GF-D8 (cell line): ENCODE data around the gene MCC.

Experiments used
- DNase-seq: peaks from one replicate; lab custom pipeline; 2025; lab: John Stamatoyannopoulos, UW

Gene MCC

DNA sequence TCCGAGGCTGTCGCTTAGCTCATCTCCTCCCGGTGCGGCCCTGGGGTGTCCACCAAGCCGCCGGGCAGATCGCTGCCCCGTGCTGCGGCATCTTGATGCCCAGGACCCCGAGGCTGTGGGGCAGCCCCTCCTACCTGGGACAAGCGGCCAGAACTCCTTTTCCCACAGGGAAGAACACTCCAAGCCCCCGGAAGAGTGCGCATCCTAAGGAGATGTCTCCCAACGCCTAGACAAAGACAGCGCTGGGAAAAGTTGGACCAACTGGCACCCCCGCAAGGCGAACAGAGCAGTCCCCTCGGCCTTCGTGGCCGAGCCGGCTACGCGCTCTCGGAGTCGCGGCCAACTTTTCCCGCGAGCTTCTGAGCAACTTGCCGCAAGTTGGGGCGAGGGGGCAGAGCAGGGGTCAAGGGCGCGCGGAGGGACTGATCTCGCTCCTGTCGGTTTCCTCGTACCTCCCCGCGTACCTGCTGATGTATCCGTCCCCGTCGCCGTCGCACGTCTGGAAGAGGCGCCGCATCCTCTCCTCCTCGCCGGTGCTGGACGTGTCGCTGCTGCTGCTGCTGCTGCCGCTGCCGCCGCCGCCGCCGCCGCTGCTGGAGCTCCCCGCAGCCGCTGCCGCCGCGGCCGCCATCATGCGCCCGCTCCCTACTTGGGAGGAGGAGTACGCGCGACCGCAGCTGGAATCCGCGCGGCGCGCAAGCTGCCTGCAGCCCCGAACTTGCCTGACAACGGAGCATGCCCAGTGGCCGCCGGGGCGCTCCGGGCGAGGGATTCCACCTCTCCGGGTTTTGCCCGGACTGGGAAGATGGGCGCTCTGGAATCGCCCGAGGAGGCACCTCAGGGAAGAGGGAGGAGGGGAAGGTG is at the start of gene MCC:
Gene MCC, minus strand, starts transcription at position 673 of the 864 bp plus-strand sequence.
- DNase-seq = no peak

GRCh38 chr5:113531481-113532159 is 43.4 kb upstream of the MCC start:
- no peak for DNase-seq

DNA sequence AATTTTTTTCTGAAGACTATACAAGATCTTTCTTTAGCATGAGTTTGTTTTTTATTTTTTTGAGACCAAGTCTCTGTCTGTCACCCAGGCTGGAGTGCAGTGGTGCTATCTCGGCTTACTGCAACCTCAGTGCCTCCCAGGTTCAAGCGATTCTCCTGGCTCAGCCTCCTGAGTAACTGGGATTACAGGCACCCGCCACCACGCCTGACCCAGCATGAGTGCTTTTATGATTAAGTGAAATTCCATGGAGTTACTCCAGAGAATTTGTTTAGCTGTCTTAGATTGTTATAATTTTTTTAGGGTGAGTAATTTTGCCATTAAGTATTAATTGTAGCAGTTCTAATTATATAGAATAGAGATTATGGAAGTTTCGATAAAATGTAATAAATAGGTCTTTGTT is 39.5 kb upstream of the MCC start:
- no peak for DNase-seq

- no peak for DNase-seq
These were observed 38.2 kb upstream of the MCC start for GRCh38 chr5:113526421-113526820.

GRCh38 chr5:113524927-113525326 is 36.7 kb upstream of the MCC start:
- peak; percentile 27 for DNase-seq

DNA sequence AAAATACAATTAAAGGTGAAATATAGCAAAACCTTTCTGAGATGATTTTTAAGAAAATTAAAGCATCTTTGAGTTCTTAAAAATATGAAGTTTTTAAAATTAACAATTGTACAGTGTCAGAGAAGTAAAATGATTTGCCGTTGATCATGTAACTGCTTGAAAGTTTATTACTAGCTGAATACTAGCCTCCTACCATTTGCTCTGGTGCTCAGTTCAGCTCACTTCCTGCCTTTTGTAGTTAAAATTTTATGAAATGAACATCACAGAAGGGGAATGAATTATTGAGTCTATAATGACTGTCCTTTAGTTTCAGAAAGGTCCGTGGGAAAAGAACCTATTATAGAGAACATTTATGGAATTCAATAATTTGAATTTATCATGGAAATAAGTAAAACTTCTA is 34.9 kb upstream of the MCC start:
- no peak for DNase-seq

GRCh38 chr5:113520899-113521298 is 32.6 kb upstream of the MCC start:
- no peak for DNase-seq

DNA sequence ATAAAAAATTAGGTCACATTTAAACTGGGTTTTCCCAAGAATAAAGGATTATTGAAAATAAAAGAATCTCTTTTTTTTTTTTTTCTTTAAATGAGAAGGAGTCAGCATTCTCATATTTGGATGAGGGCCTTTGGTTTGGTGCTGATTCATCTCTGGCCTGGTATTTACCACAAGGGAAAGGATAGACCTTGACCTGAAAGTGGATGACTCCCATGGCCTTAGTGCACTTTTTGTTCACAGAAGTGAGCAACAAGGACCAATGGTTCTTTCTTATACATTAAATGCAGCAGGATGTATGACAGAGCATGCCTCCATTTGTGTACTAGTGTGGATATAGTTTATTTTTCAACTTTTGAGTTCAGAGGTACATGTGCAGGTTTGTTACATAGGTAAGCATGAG is 32.2 kb upstream of the MCC start:
- DNase-seq = no peak

DNA sequence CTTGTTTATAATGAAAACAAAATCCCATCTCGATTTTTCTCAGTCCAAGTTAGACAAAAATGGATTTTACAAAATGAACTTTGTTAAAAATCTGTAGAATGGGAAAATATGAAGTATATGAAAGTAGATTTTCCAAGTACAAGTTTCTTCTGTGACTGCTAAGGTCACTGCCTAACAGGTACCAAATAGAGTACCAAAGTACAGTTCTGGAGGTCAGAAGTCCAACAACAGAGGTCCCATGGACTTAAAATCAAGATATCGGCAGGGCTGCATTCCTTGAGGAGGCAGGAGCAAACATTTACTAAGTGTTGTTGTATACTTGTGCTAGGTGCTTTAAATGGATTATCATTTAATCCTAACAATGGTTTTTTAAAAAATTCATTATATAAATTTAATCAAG is 31.2 kb upstream of the MCC start:
- no peak for DNase-seq

GRCh38 chr5:113518884-113519283 is 30.6 kb upstream of the MCC start:
- no peak for DNase-seq

- no peak for DNase-seq
These were observed 26.0 kb upstream of the MCC start for GRCh38 chr5:113514289-113514635.

DNA sequence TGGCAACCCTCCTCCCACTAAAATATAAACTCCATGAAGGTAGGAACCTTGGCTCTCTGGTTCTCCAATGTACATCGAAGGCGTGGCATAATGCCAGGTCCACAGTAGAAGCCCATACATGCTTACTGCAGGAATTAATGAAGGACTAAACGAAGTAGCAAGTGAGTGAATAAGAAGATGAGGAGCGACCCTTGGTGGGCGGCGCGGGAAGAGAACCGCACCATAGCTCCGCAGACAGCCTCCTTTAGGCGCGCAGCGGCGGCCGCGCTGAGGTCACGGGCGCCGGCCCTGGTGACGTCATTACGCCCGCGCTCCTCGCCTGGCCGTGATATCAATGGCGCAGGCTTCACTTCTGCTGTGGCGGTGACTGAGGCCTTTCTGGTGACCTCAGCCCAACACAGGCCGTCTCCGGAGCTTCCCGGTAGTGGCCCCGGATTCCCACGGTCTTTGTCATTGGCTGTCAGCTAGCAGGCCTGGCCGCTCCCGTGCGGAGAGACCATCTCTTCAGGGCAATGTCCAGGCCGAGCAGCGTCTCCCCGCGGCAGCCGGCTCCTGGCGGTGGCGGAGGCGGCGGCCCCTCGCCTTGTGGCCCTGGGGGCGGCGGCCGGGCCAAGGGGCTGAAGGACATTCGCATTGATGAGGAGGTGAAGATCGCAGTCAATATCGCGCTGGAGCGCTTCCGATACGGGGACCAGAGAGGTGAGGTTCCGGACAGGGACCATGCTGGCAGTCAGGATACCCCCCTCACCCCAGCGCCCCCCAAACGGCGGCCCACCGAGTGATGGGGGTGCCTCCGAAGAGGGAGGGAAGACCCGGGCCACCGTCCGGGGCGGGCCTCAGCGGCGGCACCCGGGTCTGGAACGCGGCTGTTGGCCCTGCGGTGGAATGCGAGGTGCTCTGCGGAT is 25.4 kb upstream of the MCC start, which contains the start of gene YTHDC2:
Gene YTHDC2, plus strand, starts transcription at position 311 of the 905 bp plus-strand sequence. Its CDS starts 202 bp downstream, at position 513.
- peak; percentile 50 for DNase-seq

- DNase-seq = no peak
These were observed 24.1 kb upstream of the MCC start for GRCh38 chr5:113512341-113512740.

- no peak for DNase-seq
These were observed 22.7 kb upstream of the MCC start for GRCh38 chr5:113510836-113511451.

DNA sequence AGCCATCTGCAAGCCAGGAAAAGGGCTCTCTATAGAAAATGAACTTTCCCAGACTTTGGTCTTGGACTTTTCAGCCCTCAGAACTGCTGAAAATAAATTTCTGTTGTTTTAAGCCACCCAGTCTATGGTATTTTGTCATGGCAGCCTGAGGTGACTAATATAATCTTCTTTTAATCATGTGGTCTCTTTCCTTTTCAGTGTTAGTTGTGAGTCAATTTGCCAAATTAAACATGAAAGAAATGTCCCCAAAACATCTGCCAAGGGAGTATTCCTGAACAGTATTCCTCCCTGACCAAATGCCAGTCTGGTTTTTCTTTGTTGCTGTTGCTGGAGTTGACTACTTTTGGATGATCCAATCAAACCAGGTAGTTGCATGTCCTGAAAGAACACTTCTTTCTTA is 20.5 kb upstream of the MCC start:
- no peak for DNase-seq

DNA sequence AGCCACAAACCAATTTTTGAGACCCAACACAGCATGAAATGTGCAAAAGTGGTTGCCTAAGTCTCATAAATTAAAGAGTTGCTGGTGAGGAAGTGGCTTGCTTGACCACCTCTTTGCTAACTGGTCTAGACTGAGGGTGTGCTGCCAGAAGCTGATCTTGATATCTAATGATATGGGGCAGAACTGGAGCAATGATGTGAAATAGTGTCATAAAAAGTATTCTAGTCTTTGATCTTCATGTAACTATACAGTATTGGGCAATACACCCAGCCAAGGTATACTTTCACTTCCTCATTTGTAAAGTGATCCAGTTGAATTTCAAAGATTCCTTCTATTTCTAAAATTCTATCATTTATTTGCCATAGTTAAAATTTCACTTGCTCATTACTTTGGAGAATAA is 19.3 kb upstream of the MCC start:
- peak; percentile 28 for DNase-seq

GRCh38 chr5:113505181-113505580 is 16.9 kb upstream of the MCC start:
- DNase-seq = no peak

DNA sequence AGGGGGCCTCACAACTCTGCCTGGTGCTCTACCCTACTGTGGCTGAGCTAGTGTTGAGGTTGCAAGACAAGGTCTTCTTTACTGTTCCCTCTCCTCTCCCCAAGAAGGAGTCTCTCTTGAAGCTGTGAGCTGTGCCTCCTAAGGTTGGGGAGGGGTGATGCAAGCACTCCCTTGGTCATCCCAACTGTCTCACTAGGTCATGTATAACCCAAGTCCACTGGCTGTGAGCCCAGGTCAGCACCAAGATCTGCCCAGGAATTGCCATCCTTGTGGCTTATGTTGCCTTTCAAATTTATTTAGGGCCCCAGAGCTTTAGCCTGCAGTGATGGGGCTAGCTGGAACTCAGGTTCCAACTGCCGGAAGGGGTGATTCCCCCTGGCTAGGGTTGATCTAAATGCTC is 14.9 kb upstream of the MCC start:
- DNase-seq = no peak

DNA sequence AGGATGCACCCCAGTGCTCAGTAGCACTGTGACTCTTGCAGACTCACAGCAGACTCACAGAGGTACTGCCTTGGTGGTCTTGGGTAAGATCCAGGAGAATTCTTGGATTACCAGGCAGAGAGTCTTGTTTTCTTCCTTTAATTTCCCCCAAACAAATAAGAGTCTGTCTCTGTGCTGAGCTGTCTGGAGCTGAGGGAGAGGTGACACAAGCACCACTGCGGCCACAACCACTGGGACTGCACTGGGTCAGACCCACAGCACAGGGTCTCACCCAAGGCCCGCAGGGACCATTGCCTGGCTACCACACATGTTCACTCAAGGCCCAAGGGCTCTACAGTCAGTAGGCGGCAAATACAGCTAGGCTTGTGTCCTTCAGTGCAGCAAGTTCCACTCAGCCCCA is 13.8 kb upstream of the MCC start:
- no peak for DNase-seq

DNA sequence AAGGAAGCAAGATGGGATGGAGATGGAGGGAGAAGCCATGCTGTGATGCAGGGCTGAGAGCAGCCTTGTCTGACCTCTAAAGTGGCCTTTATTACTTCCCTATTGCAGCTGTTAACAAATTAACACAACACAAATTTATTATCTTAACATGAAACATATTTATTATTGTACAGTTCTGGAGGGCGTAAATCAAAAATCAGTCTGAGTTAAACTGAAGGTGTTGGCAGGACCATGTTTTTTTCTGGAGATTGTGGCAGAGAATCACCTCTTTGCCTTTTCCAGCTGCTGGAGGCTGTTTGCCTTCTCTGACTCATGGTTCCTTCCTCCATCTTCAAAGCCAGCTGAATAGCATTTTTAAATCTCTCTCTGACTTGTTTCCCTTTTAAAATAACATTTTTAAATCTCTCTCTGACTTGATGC is 7.2 kb upstream of the MCC start:
- no peak for DNase-seq

DNA sequence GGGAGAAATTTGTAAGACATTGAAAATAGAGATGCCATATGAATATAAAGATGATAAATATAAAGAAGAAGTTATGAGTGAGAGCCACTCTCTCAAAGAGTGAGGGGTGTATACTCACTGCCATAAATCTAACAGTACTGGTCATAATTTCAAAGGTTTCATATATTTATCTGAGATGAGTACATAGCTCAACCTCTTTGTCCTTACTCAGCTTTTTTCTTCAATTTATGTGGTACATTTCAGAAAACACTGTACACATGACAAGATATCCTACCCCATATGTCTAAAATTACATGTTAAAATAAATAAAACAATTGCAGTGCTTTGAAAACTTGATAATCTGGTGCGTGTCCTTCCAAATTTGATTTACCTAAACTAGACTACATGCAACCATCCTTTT is 5.2 kb upstream of the MCC start:
- DNase-seq = no peak

GRCh38 chr5:113491022-113491421 is 2.8 kb upstream of the MCC start:
- DNase-seq = no peak
